ENCODE data around the gene FAM107B.
A peak's percentile ranks its signal among the peaks of the same experiment; 100 is the strongest.

Gene FAM107B

DNA sequence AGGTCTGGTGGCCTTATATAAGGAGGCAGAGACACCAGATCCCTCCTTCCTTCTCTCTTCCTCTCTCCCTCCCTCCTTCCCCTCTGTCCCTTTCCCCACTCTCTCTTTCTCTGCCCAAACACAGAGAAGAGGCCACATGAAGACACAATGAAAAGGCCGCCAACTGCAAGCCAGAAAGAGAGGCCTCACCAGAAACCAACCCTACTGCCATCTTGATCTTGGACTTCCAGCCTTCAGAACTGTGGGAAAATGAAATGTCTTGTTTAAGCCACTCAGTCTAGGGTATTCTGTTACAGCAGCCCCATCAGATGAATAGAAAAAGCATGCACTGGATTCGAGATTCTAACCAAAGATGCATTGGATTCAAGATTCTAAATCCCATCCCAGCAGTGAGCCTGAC is 168.1 kb downstream of the FAM107B start:
- no peak overlapping the region for H3K27ac ChIP-seq
- no peaks in the 10 kb centered on the region for H3K9me3 ChIP-seq (ENCODE audit: control insufficient read depth, low read length)
- no peak overlapping the region for H3K4me3 ChIP-seq (ENCODE audit: low read depth, low read length)
- TF ChIP-seq, protein P1, sequence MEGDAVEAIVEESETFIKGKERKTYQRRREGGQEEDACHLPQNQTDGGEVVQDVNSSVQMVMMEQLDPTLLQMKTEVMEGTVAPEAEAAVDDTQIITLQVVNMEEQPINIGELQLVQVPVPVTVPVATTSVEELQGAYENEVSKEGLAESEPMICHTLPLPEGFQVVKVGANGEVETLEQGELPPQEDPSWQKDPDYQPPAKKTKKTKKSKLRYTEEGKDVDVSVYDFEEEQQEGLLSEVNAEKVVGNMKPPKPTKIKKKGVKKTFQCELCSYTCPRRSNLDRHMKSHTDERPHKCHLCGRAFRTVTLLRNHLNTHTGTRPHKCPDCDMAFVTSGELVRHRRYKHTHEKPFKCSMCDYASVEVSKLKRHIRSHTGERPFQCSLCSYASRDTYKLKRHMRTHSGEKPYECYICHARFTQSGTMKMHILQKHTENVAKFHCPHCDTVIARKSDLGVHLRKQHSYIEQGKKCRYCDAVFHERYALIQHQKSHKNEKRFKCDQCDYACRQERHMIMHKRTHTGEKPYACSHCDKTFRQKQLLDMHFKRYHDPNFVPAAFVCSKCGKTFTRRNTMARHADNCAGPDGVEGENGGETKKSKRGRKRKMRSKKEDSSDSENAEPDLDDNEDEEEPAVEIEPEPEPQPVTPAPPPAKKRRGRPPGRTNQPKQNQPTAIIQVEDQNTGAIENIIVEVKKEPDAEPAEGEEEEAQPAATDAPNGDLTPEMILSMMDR (IDR thresholded peaks at IDR 0.05) = no peak
- no peak overlapping the region for H3K4me2 ChIP-seq (ENCODE audit: low read length)
- H3K4me1 ChIP-seq = peaks cover 15% of the 10 kb centered on the region
- H2AFZ ChIP-seq = no peak overlapping the region
- H3K27me3 ChIP-seq (ENCODE audit: control insufficient read depth, insufficient read depth, low read length) = no peaks in the 10 kb centered on the region
- no peaks in the 10 kb centered on the region for H3K36me3 ChIP-seq (ENCODE audit: control insufficient read depth, insufficient read depth, low read length)
- no peak overlapping the region for H3K9ac ChIP-seq
- H3K79me2 ChIP-seq = peaks cover 6% of the 10 kb centered on the region

DNA sequence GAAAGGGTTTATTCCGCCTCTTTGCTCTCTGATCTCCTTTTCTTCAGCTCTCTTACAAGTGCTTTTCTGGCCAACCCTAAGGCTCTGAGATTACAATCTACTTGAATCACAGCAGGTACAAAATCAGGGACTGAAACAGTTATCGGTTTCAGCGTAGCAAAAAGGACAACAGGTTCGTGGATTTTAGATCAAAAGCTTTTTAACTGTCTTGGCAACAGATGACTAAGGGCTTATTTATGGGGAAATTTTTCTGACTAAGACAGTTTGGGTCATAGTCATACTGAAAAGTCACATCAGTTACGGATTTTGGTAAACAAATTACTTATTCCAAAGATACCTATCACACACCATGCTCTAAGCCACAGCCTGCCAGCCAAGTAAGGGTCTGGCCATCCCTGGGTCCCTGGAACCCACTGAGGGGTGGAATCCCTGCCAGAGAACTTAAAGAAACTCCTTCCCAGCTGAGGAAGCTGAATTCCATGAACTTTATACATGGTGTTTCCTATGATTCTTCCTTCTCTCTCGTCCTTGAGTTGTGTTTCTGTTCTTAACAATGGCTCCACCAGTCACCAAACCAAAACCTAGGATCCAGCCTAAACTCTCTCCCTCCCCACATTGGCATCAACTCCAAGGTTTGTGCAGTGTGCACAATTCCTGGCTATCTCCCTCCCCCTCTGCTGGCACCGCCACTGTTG is 169.3 kb downstream of the FAM107B start:
- Histone ChIP-seq H3K9me3 (ENCODE audit: control insufficient read depth, low read length) (no peaks in the 10 kb centered on the region), H3K36me3 (ENCODE audit: control insufficient read depth, insufficient read depth, low read length) (no peaks in the 10 kb centered on the region), H3K27ac (peak overlapping the region; percentile 80), H2AFZ (peak overlapping the region; percentile 75), H3K9ac (no peak overlapping the region), H3K4me2 (ENCODE audit: low read length) (peak overlapping the region; percentile 99), H3K4me3 (ENCODE audit: low read depth, low read length) (peak overlapping the region; percentile 75), H3K79me2 (peaks cover 6% of the 10 kb centered on the region), H3K27me3 (ENCODE audit: control insufficient read depth, insufficient read depth, low read length) (no peaks in the 10 kb centered on the region), H3K4me1 (peaks cover 15% of the 10 kb centered on the region)
- TF ChIP-seq, protein P1 (IDR thresholded peaks at IDR 0.05) = no peak

DNA sequence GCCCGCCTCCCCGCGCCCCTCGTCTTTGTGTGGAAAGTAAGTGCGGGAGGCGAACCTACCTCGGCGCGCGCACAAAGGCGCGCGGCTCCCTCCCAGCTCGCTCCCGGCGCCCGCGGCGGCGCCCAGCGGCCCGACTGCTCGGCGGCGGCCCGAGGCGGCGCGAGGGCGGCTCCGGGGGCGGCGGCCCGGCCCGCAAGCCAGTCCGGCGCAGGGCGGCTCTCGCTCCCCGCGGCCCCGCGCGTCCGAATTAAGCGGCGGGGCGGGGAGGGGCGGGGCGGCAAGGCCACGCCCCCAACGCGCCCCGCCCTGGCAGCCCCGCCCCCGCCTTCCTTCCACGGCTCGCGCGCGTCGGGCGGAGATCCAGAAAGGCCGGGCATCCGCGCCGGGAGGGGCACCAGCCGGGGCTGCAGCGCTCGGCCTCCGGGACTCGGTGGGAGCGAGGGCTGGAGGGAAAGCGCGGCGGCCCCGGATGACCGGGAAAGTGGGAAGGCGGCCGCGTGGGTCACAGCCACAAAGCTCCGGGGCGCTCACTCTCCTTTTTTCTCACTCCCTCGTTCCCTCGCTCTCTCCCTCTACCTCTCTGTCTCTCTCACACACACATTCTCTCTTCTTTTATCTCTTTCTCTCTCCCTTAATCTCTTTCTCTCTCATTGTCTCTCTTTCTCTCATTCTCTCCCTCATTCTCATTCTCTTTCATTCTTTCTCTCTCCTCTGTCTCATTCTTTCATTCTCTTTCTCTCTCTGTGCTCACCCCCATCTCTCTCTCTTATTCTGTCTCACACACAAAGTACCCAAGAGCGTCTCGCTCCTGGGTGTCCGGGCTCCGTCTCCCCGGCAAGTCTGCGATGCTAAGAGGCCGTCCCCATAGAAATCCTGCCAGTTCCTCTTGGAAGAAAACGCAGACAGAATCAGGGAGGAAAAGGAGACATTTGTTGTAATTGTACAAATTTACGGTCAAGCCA is 170.2 kb downstream of the FAM107B start:
- peak overlapping the region; percentile 80 for H3K27ac ChIP-seq
- H3K9ac ChIP-seq = peak overlapping the region; percentile 40
- no peaks in the 10 kb centered on the region for H3K36me3 ChIP-seq (ENCODE audit: control insufficient read depth, insufficient read depth, low read length)
- H3K4me2 ChIP-seq (ENCODE audit: low read length) = peak overlapping the region; percentile 99
- TF ChIP-seq, protein P1 (IDR thresholded peaks at IDR 0.05) = no peak
- H3K4me3 ChIP-seq (ENCODE audit: low read depth, low read length) = peak overlapping the region; percentile 75
- peaks cover 8% of the 10 kb centered on the region for H3K79me2 ChIP-seq
- H2AFZ ChIP-seq = peak overlapping the region; percentile 75
- H3K9me3 ChIP-seq (ENCODE audit: control insufficient read depth, low read length) = no peaks in the 10 kb centered on the region
- peaks cover 15% of the 10 kb centered on the region for H3K4me1 ChIP-seq
- H3K27me3 ChIP-seq (ENCODE audit: control insufficient read depth, insufficient read depth, low read length) = no peaks in the 10 kb centered on the region

DNA sequence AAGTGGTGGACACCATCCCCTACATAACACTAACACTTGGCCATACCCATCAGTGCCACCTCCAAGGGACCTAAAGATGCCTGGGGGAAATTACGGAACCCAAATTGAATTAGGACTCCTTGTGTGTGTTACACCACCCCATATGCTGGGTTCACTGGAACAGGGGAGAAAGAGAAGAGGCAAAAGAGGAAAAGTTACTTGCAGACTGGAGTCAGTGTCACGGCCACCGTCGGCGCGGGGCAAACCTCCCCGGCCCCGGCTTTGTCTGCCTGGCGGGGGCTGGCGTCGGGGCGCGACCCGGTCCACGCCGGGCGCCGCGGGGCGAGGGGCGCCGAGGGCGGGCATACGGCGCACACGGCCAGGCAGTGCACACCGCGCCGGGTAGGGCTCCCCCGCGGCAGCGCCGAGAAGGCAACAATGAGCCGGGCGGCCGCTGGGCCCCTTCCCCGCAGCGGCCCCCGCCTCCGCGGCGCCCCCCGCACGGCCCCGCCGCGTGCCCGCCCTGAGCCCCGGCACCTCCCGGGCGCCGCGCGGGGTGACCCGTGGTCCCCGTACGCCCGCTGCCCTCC is 171.1 kb downstream of the FAM107B start:
- TF ChIP-seq, protein P1 (IDR thresholded peaks at IDR 0.05) = no peak
- no peaks in the 10 kb centered on the region for H3K9me3 ChIP-seq (ENCODE audit: control insufficient read depth, low read length)
- peaks cover 8% of the 10 kb centered on the region for H3K79me2 ChIP-seq
- H3K4me1 ChIP-seq = peaks cover 24% of the 10 kb centered on the region
- no peaks in the 10 kb centered on the region for H3K36me3 ChIP-seq (ENCODE audit: control insufficient read depth, insufficient read depth, low read length)
- peak overlapping the region; percentile 69 for H3K4me3 ChIP-seq (ENCODE audit: low read depth, low read length)
- peak overlapping the region; percentile 77 for H3K4me2 ChIP-seq (ENCODE audit: low read length)
- no peak overlapping the region for H3K9ac ChIP-seq
- no peaks in the 10 kb centered on the region for H3K27me3 ChIP-seq (ENCODE audit: control insufficient read depth, insufficient read depth, low read length)
- peak overlapping the region; percentile 26 for H3K27ac ChIP-seq
- H2AFZ ChIP-seq = peak overlapping the region; percentile 53

All from parathyroid adenoma (tissue), 2 donors.